Mucosa of descending colon (tissue), 3 donors: ENCODE measurements around the gene WNT7B. TPM values are rescaled to one million over a fixed set of nuclear protein-coding genes. Genes with fewer than 3 reads are reported as not detected.
A peak's percentile ranks its signal among the peaks of the same experiment; 100 is the strongest.

Experiments used
- ATAC-seq: fragments of 200-7000 bp; cut with Tn5 transposase; one replicate; pipeline ENCODE4 v1.9.1; 2020; ENCODE audit warnings: mild to moderate bottlenecking, moderate library complexity
- DNase-seq, 3 donors: peaks; one replicate each; pipeline ENCODE4 v3.0.0-alpha.2; 2020
- H3K36me3 ChIP-seq: fragments of 200-600 bp; one replicate; pipeline ENCODE4 v1.8.0; 2021; ENCODE audit warnings: low read depth, mild to moderate bottlenecking
- H3K4me1 ChIP-seq: fragments of 200-600 bp; one replicate; pipeline ENCODE4 v1.8.0; 2021; ENCODE audit warnings: low read depth, mild to moderate bottlenecking
- H3K4me3 ChIP-seq: fragments of 200-600 bp; one replicate; pipeline ENCODE4 v1.8.0; 2021; ENCODE audit warnings: mild to moderate bottlenecking
- H3K9me3 ChIP-seq: fragments of 200-600 bp; one replicate; pipeline ENCODE4 v1.8.0; 2021; ENCODE audit warnings: mild to moderate bottlenecking
- CTCF ChIP-seq: fragments of 200-600 bp; IDR thresholded peaks from one replicate; pipeline ENCODE4 v1.8.0; 2022; ENCODE audit warnings: antibody characterized with exemption, mild to moderate bottlenecking
- intact Hi-C, 2 donors: fragments of 100-400 bp; cut with DNase I in 1 of 2; cut with micrococcal nuclease in 1 of 2; formaldehyde crosslinking; loops; one replicate each; pipeline versions ENCODE4 v1.11.0 to v1.11.1; 2022; cut with DNase I, micrococcal nuclease
- total RNA-seq, 3 donors: library from RNA; stranded (reverse); fragmentation: NEBNext Ultra II Directional in 2 of 3; extraction: Animal tissue kit (Norgen Biotek cat#: 25700) in 2 of 3; gene quantifications; one replicate each; pipeline versions ENCODE4 v1.2.1 to v1.2.4, GENCODE V29; 2021 to 2023
- donor health status: DM: no; HTN: no; CAD: no; lungs with moderate emphysema.
- donor health status: DM: no; HTN: no; CAD: no.
- donor health status: DM: no; HTN: yes; CAD: no.

WNT7B gene
- total RNA-seq, 3 donors from 2014 or later: not detected

- peak; percentile 10 to 41 (median 19) for DNase-seq
- ATAC-seq: no peak
- Histone ChIP-seq H3K36me3 (no peaks in the 10 kb centered on the region), H3K4me3 (no peak overlapping the region), H3K9me3 (no peaks in the 10 kb centered on the region), H3K4me1 (no peaks in the 10 kb centered on the region)
- TF ChIP-seq CTCF: no peak
- intact Hi-C loops: no loop called here
These were observed 87.2 kb downstream of the WNT7B start for GRCh38 chr22:45889539-45890350.

- Histone ChIP-seq H3K9me3 (no peaks in the 10 kb centered on the region), H3K36me3 (no peaks in the 10 kb centered on the region), H3K4me1 (no peaks in the 10 kb centered on the region), H3K4me3 (no peak overlapping the region)
- DNase-seq (peak in 1 of 3 donors; percentile 29), ATAC-seq (no peak)
- intact Hi-C loops: no loop called here
- no peak for TF ChIP-seq CTCF
These were observed 87.8 kb downstream of the WNT7B start for GRCh38 chr22:45889093-45889538.

GRCh38 chr22:45888221-45889092 lies 88.5 kb downstream of the WNT7B start:
- H3K4me1 ChIP-seq: no peaks in the 10 kb centered on the region
- intact Hi-C loops: no loop called here
- TF ChIP-seq CTCF: no peak
- peak in 2 of 3 donors; percentile 19 to 31 for DNase-seq
- no peaks in the 10 kb centered on the region for H3K9me3 ChIP-seq
- no peaks in the 10 kb centered on the region for H3K36me3 ChIP-seq
- no peak overlapping the region for H3K4me3 ChIP-seq
- no peak for ATAC-seq

- no peak overlapping the region for H3K4me3 ChIP-seq
- DNase-seq (peak; percentile 16 to 58 (median 25)), ATAC-seq (peak; percentile 39)
- no peaks in the 10 kb centered on the region for H3K4me1 ChIP-seq
- TF ChIP-seq CTCF: no peak
- no peaks in the 10 kb centered on the region for H3K36me3 ChIP-seq
- no peaks in the 10 kb centered on the region for H3K9me3 ChIP-seq
- intact Hi-C loops: no loop called here
These were observed 89.5 kb downstream of the WNT7B start for GRCh38 chr22:45887202-45888131.

GRCh38 chr22:45886540-45886939 lies 90.4 kb downstream of the WNT7B start:
- no peak for TF ChIP-seq CTCF
- ATAC-seq (no peak), DNase-seq (no peak)
- Histone ChIP-seq H3K36me3 (no peaks in the 10 kb centered on the region), H3K4me3 (no peak overlapping the region), H3K4me1 (no peaks in the 10 kb centered on the region), H3K9me3 (no peaks in the 10 kb centered on the region)
- intact Hi-C loops: no loop called here
